OCI-LY3 (cell line): ENCODE results near the gene COL9A2.

ENCODE experiments used
- H2AFZ ChIP-seq: fragments of 200-600, 300-600 bp; shearing (Covaris generic); 2 replicates; pipeline ENCODE4 v1.6.0; 2014; ENCODE audit warnings: antibody characterized with exemption, low read depth, low read length
- H3K27ac ChIP-seq: fragments of 200-600, 300-600 bp; sonication (generic); 2 replicates; pipeline ENCODE4 v1.5.1; 2014; ENCODE audit warnings: mild to moderate bottlenecking, low read length, moderate library complexity, mixed read lengths
- H3K27me3 ChIP-seq: fragments of 200-600, 300-600 bp; sonication (generic); 2 replicates; pipeline ENCODE4 v1.6.1; 2014; ENCODE audit warnings: low read depth, low read length, mixed read lengths
- H3K36me3 ChIP-seq: fragments of 200-600, 300-600 bp; sonication (generic); replicated peaks from 2 replicates; pipeline ENCODE3; 2014; ENCODE audit warnings: low read depth, low read length, mixed read lengths
- H3K4me1 ChIP-seq: fragments of 300-600, 200-600 bp; sonication (generic); 2 replicates; pipeline ENCODE4 v1.6.1; 2014; ENCODE audit warnings: low read length, mixed read lengths
- H3K4me2 ChIP-seq: fragments of 200-600, 300-600 bp; sonication (generic); 2 replicates; pipeline ENCODE4 v1.6.1; 2014; ENCODE audit warnings: low read length, mixed read lengths
- H3K4me3 ChIP-seq: fragments of 300-600, 200-600 bp; sonication (generic); 2 replicates; pipeline ENCODE4 v1.5.1; 2014; ENCODE audit warnings: antibody characterized with exemption, mild to moderate bottlenecking, low read length, moderate library complexity
- H3K79me2 ChIP-seq: fragments of 300-600, 200-600 bp; shearing (Covaris generic); 2 replicates; pipeline ENCODE4 v1.6.1; 2014; ENCODE audit warnings: mild to moderate bottlenecking, low read length, mixed read lengths
- H3K9ac ChIP-seq: fragments of 300-600, 200-600 bp; shearing (Covaris generic); 2 replicates; pipeline ENCODE4 v1.6.0; 2014; ENCODE audit warnings: mild to moderate bottlenecking, low read length, moderate library complexity
- H3K9me3 ChIP-seq: fragments of 200-600, 300-600 bp; shearing (Covaris generic); 2 replicates; pipeline ENCODE4 v1.6.1; 2014; ENCODE audit warnings: low read length, mixed read lengths; ENCODE audit not compliant: insufficient read depth
- H4K20me1 ChIP-seq: fragments of 200-600, 300-600 bp; sonication (generic); 2 replicates; pipeline ENCODE4 v1.6.1; 2016; ENCODE audit warnings: low read length, mixed read lengths; ENCODE audit not compliant: insufficient read depth
- CTCF ChIP-seq: fragments of 200-600, 300-600 bp; sonication (generic); IDR thresholded peaks from 2 replicates; pipeline ENCODE4 v1.5.1; 2014; ENCODE audit warnings: antibody characterized with exemption, low read length, low read depth
- EZH2phosphoT487 ChIP-seq: fragments of 200-600 bp; shearing (Covaris generic); IDR thresholded peaks from 2 replicates; pipeline ENCODE4 v1.6.1; 2018; ENCODE audit warnings: antibody characterized with exemption, mixed run types, low read depth

Gene COL9A2

GRCh38 chr1:40315239-40315794 is 1.8 kb downstream of the COL9A2 start:
- peak overlapping the region; percentile 76 for H3K4me3 ChIP-seq
- peaks cover 9% of the 10 kb centered on the region; the same call in 1 of the 2 replicates for H3K27me3 ChIP-seq
- H4K20me1 ChIP-seq, result no peaks in the 10 kb centered on the region
- H3K4me2 ChIP-seq, result peak overlapping the region; percentile 93
- peak overlapping the region; percentile 60 for H2AFZ ChIP-seq
- TF ChIP-seq EZH2phosphoT487, result no peak
- TF ChIP-seq CTCF, result peak; percentile 59
- H3K9me3 ChIP-seq, result no peaks in the 10 kb centered on the region
- H3K36me3 ChIP-seq, result no peaks in the 10 kb centered on the region
- H3K79me2 ChIP-seq, result no peaks in the 10 kb centered on the region
- peaks cover 41% of the 10 kb centered on the region for H3K4me1 ChIP-seq
- H3K9ac ChIP-seq, result peak overlapping the region; percentile 62
- 0 out of 2 replicates have a peak overlapping the region, but pooled peaks have one; percentile 7 for H3K27ac ChIP-seq

- H3K4me1 ChIP-seq, result peaks cover 41% of the 10 kb centered on the region
- H3K79me2 ChIP-seq, result no peaks in the 10 kb centered on the region
- H3K4me3 ChIP-seq, result peak overlapping the region; percentile 76
- peak overlapping the region; percentile 51; the same call in 1 of the 2 replicates for H2AFZ ChIP-seq
- peak overlapping the region; percentile 93 for H3K4me2 ChIP-seq
- H3K27ac ChIP-seq, result 0 out of 2 replicates have a peak overlapping the region, but pooled peaks have one; percentile 7
- no peaks in the 10 kb centered on the region for H3K36me3 ChIP-seq
- no peaks in the 10 kb centered on the region for H3K9me3 ChIP-seq
- no peaks in the 10 kb centered on the region for H4K20me1 ChIP-seq
- H3K9ac ChIP-seq, result peak overlapping the region; percentile 62
- no peak for TF ChIP-seq EZH2phosphoT487
- no peak for TF ChIP-seq CTCF
- H3K27me3 ChIP-seq, result peaks cover 9% of the 10 kb centered on the region; the same call in 1 of the 2 replicates
Observed at GRCh38 chr1:40314721-40315238, 2.3 kb downstream of the COL9A2 start.

DNA sequence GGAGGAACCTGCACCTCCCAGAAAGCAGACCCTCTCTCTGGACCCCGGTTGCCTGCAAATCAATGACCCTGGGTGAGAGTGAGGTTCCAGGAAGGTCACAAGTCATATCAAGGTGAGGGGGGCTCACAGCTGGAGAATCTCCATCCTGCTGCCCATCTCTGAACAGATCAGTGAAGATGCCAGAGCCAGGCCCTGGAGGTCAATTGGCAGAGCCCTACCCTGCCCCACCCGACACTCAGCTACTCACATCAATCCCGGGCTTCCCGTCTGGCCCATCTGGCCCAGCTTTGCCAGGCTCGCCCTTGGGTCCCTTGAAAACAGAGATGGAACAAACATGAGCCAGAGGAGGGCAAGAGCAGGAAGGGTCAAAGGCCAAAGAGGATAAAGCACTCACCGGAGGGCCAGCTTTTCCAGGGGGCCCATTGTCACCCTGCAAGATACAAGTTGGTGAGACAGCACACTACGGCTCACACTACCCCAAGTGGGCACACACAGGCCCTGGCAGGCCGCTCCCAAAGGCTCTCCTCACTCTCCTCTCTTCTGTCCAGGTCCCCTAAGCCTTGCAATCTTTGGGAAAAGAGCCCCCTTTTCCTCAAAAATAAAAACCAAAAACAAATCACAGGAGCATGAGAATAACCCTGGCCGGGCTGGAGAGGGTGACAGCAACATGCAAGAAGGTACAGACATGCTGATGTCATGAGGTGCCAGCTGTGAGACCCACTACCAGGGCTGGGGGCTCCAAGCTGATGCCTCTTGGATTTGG is 2.9 kb downstream of the COL9A2 start:
- no peak for TF ChIP-seq CTCF
- no peak for TF ChIP-seq EZH2phosphoT487
- Histone ChIP-seq H3K9ac (peak overlapping the region; percentile 64; the same call in 1 of the 2 replicates), H3K27ac (no peak overlapping the region), H2AFZ (no peak overlapping the region), H4K20me1 (no peaks in the 10 kb centered on the region), H3K4me2 (peak overlapping the region; percentile 93), H3K4me3 (peak overlapping the region; percentile 76), H3K79me2 (no peaks in the 10 kb centered on the region), H3K36me3 (no peaks in the 10 kb centered on the region), H3K9me3 (no peaks in the 10 kb centered on the region), H3K27me3 (peaks cover 9% of the 10 kb centered on the region; the same call in 1 of the 2 replicates), H3K4me1 (peaks cover 41% of the 10 kb centered on the region)
